ENCODE measurements around the gene CD44. TPM values are rescaled to one million over a fixed set of nuclear protein-coding genes. Genes with fewer than 3 reads are reported as not detected.

Gene CD44
- total RNA-seq, 1 donor from 2014 or later, result 268 TPM

DNA sequence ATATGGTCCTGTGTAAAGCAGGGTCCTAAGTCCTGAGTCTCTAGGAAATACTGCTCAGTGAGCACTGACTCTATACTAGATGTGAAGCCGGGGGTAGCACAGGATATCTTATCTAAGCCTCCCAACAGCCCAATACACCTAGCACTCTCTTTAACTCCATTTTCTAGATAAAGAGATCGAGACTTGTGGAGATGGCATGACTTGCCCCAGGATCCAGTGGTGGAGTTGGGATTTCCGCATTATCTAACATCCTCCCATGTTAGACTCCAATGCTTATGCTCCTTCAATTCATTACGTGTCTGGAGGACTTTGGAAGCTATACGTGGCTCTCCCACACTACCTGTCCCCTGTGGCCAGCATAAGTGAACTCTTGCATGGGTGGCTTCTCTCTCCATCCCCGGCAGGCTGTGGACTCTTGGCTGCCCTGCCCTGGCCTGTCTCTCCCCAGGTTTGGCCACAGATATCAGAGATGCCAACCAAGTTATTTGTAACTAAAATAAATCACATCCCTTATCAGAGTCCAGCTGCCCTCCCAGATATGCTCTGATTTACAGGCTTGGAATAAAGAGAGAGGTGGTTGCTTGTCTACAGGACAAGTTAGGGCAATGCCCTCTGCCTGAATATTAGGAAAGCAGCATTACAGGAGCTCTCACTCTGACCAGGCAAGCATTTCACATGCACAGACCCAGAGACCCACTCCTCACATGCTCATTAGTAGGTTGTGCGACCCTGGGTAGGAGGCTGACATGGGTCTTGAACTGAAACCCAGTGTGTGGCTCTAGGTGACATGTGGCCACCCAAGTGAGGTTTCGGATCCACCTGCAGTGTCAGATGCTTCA, 4.5 kb downstream of the CD44 start:
- Histone ChIP-seq H3K27me3 (ENCODE audit: control insufficient read depth, insufficient read depth, low read length) (no peaks in the 10 kb centered on the region), H3K36me3 (ENCODE audit: control insufficient read depth, insufficient read depth, low read length) (peaks cover 1% of the 10 kb centered on the region), H3K4me3 (ENCODE audit: low read depth, low read length) (peak overlapping the region; percentile 5)
- TF ChIP-seq CTCF (IDR thresholded peaks at IDR 0.05; ENCODE audit: insufficient read depth, low read length, poor library complexity, severe bottlenecking), result no peak
- no peak for DNase-seq (ENCODE audit: low read depth)

GRCh38 chr11:35144136-35144741, 5.3 kb downstream of the CD44 start:
- TF ChIP-seq CTCF (IDR thresholded peaks at IDR 0.05; ENCODE audit: insufficient read depth, low read length, poor library complexity, severe bottlenecking), result no peak
- no peaks in the 10 kb centered on the region for H3K27me3 ChIP-seq (ENCODE audit: control insufficient read depth, insufficient read depth, low read length)
- no peak for DNase-seq (ENCODE audit: low read depth)
- peaks cover 1% of the 10 kb centered on the region for H3K36me3 ChIP-seq (ENCODE audit: control insufficient read depth, insufficient read depth, low read length)
- H3K4me3 ChIP-seq (ENCODE audit: low read depth, low read length), result no peak overlapping the region

GRCh38 chr11:35144806-35145205, 5.8 kb downstream of the CD44 start:
- TF ChIP-seq CTCF (IDR thresholded peaks at IDR 0.05; ENCODE audit: insufficient read depth, low read length, poor library complexity, severe bottlenecking), result no peak
- no peak for DNase-seq (ENCODE audit: low read depth)
- Histone ChIP-seq H3K27me3 (ENCODE audit: control insufficient read depth, insufficient read depth, low read length) (no peaks in the 10 kb centered on the region), H3K36me3 (ENCODE audit: control insufficient read depth, insufficient read depth, low read length) (peaks cover 1% of the 10 kb centered on the region), H3K4me3 (ENCODE audit: low read depth, low read length) (no peak overlapping the region)

- DNase-seq (ENCODE audit: low read depth), result no peak
- Histone ChIP-seq H3K4me3 (ENCODE audit: low read depth, low read length) (no peak overlapping the region), H3K27me3 (ENCODE audit: control insufficient read depth, insufficient read depth, low read length) (no peaks in the 10 kb centered on the region), H3K36me3 (ENCODE audit: control insufficient read depth, insufficient read depth, low read length) (no peaks in the 10 kb centered on the region)
- TF ChIP-seq CTCF (IDR thresholded peaks at IDR 0.05; ENCODE audit: insufficient read depth, low read length, poor library complexity, severe bottlenecking), result no peak
Observed at GRCh38 chr11:35145271-35145670, 6.3 kb downstream of the CD44 start.

DNA sequence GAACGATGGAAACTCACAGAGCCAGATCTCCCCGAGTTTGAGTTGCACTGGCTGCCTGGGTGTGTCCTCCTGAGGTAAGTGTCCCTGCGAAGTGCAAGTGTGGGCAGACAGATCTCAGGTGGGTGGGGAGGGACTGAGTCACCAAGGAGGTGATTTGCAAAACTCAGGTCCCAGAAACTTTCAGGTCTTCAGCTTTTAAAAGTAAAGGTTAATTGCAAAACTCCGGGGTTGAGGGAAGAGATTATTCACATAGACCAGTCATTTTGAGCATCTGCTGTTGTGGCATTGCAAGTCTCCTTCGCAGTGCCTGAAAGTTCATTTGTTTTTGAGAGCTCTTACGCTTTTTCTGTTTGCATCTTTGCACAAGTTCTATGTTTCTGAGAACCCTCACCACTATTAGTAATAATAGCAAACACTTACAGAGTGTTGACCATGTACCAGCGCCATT, 7.1 kb downstream of the CD44 start:
- no peaks in the 10 kb centered on the region for H3K36me3 ChIP-seq (ENCODE audit: control insufficient read depth, insufficient read depth, low read length)
- no peaks in the 10 kb centered on the region for H3K27me3 ChIP-seq (ENCODE audit: control insufficient read depth, insufficient read depth, low read length)
- H3K4me3 ChIP-seq (ENCODE audit: low read depth, low read length), result no peak overlapping the region
- DNase-seq (ENCODE audit: low read depth), result no peak
- no peak for TF ChIP-seq CTCF (IDR thresholded peaks at IDR 0.05; ENCODE audit: insufficient read depth, low read length, poor library complexity, severe bottlenecking)

Data from kidney epithelial cell (primary cell).